Nephron progenitor cell (in vitro differentiated cells): ENCODE data around the gene FEN1.

Source experiments
- DNase-seq: peaks from one replicate; pipeline ENCODE4 v3.0.0; 2021
- H3K27ac Mint-ChIP-seq: 2 replicates; pipeline ENCODE4 v1.8.0; 2021; ENCODE audit warnings: mild to moderate bottlenecking, moderate library complexity, mixed read lengths
- H3K27me3 Mint-ChIP-seq: 2 replicates; pipeline ENCODE4 v1.8.0; 2021; ENCODE audit warnings: mild to moderate bottlenecking, low read depth, mixed read lengths; ENCODE audit not compliant: poor library complexity
- H3K36me3 Mint-ChIP-seq: 2 replicates; pipeline ENCODE4 v1.8.0; 2021; ENCODE audit warnings: low read depth, mixed read lengths
- H3K4me1 Mint-ChIP-seq: 2 replicates; pipeline ENCODE4 v1.8.0; 2021; ENCODE audit warnings: mixed read lengths
- H3K4me3 Mint-ChIP-seq: 2 replicates; pipeline ENCODE4 v1.8.0; 2021; ENCODE audit warnings: mild to moderate bottlenecking, moderate library complexity, mixed read lengths
- H3K9me3 Mint-ChIP-seq: 2 replicates; pipeline ENCODE4 v1.8.0; 2021; ENCODE audit warnings: mild to moderate bottlenecking, moderate library complexity, mixed read lengths
- TF ChIP-seq, protein P1 (sequence below): fragments of 200-600 bp; sonication (generic); IDR thresholded peaks from 2 replicates; pipeline ENCODE4 v1.5.0; 2021; ENCODE audit warnings: antibody characterized with exemption

The FEN1 gene

DNA sequence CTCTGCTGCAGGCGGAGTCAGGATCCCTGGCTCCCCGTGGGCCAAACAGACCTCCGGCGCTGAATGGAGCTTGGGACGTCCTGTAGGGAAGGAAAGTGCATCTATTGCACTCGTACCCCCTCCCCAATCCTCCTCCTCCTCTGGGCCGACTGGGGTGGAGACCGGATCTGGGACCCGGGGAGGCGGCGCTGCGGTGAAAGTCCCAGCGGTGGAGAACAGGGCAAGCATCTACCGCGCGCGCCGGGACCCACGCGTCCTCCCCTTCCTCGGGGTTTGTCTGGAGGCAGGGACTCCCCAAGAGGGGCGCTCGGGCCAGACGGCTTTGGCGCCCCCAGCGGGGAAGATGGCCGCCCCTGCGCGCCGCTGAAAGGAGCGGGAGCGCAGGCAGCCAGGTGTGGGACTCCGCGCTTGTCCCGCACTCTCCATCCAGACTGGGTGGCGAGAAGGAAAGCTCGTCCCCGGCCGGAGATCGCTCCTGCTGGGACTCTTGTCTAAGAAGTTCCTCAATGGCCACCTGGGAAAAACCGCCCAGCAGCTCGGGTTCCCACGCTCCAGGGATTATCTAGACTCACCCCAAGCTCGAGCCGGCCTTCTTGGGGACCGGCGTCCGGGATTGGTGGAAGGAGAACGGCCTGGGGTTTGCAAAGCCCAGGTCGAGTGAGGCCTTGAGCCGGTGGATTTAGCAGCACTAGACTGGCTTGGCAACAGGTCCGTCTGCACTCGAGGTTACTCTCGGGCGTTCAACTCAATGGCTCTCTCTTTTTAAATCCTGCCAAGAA is 36.1 kb downstream of the FEN1 start:
- Mint-ChIP-seq H3K27ac (peak overlapping the region; percentile 97), H3K9me3 (no peaks in the 10 kb centered on the region), H3K4me1 (peaks cover 64% of the 10 kb centered on the region), H3K27me3 (no peaks in the 10 kb centered on the region), H3K4me3 (peak overlapping the region; percentile 95), H3K36me3 (peaks cover 41% of the 10 kb centered on the region)
- DNase-seq, result peak; percentile 63
- TF ChIP-seq, protein P1, sequence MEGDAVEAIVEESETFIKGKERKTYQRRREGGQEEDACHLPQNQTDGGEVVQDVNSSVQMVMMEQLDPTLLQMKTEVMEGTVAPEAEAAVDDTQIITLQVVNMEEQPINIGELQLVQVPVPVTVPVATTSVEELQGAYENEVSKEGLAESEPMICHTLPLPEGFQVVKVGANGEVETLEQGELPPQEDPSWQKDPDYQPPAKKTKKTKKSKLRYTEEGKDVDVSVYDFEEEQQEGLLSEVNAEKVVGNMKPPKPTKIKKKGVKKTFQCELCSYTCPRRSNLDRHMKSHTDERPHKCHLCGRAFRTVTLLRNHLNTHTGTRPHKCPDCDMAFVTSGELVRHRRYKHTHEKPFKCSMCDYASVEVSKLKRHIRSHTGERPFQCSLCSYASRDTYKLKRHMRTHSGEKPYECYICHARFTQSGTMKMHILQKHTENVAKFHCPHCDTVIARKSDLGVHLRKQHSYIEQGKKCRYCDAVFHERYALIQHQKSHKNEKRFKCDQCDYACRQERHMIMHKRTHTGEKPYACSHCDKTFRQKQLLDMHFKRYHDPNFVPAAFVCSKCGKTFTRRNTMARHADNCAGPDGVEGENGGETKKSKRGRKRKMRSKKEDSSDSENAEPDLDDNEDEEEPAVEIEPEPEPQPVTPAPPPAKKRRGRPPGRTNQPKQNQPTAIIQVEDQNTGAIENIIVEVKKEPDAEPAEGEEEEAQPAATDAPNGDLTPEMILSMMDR, result peak; percentile 32

DNA sequence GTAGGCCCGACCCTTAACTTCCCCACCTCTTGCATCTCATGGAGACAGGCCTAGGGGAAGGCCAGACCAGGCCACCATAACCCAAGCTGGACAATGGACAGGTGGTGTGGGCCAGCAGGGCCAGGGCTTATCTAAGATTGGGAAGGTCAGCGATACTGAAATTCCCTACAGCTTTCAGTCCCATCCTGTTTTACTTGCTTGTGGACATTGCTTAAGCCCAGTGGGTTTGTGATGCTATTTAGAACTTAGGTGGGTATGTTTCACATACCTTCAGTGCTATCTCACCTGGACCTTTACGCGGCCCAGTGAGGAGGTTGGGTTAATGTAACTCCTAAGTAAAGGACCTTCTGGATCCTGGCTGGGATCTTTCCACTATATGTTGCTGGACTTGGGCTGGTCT is 37.1 kb downstream of the FEN1 start:
- H3K4me1 Mint-ChIP-seq, result peaks cover 74% of the 10 kb centered on the region
- no peaks in the 10 kb centered on the region for H3K27me3 Mint-ChIP-seq
- H3K9me3 Mint-ChIP-seq, result no peaks in the 10 kb centered on the region
- no peak for DNase-seq
- TF ChIP-seq, protein P1, result no peak
- peak overlapping the region; percentile 95 for H3K27ac Mint-ChIP-seq
- peaks cover 39% of the 10 kb centered on the region for H3K36me3 Mint-ChIP-seq
- H3K4me3 Mint-ChIP-seq, result peak overlapping the region; percentile 95

DNA sequence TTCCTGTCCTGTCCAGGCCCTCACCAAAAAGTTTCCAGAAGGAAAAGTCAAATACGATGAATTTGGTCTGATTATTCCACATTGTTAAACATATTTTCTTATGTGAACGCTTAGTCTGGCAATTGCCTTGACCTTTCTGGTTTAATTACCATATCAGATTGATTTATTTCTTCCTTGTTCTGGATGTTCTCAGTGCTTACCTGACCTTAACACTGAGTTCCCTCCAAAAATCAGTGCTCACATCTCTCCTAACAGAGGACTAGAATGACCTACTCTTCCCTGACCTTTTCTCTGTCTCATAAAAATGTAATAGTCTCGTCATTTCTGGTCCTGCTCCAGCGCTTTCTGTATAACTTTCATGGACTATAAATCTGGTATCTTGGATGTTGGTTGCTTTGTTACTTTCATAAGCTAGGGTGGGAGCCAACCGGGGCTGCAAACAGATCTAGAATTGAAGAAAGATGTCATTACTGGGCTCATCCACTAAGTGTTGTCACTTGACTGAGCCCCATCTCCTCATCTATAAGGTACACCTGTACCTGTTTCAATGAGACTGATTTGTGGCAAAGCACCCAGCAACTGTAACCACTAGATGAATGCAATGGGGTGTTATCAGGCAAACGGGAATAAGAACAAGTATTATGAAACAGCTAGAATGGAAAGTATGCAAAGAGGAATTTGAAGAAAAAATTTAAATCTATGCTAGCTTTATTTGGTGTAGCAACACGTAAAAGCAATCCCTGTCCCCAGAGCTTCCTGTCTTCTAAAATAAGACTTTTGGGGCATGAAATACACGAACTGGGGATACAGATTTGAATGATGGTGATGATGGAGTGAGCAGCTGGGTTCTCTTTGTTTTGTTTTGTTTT is 37.8 kb downstream of the FEN1 start:
- no peak for DNase-seq
- Mint-ChIP-seq H3K36me3 (peaks cover 40% of the 10 kb centered on the region), H3K9me3 (no peaks in the 10 kb centered on the region), H3K4me1 (peaks cover 81% of the 10 kb centered on the region), H3K4me3 (peak overlapping the region; percentile 95), H3K27me3 (no peaks in the 10 kb centered on the region), H3K27ac (peak overlapping the region; percentile 33)
- TF ChIP-seq, protein P1, result no peak

DNA sequence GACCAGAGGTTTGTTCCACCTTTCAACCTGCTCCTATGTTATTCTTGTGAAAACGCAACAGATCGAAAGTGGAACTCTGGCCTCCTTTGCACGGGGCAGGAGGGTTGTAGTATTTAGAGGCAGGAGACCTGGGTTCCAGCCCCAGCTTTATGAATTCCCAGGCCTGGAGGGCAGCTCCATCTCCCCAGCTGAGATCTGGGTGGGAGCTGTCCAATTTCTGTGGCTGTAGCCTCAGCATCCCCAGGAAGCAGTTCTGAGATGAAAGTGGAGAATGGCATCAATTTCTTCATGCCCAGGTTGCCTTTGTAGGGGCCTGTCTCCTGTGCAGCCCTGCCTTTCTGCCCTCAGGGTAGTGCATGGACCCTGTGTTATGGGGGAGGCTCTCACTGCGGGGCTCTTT is 39.5 kb downstream of the FEN1 start:
- peaks cover 42% of the 10 kb centered on the region for H3K36me3 Mint-ChIP-seq
- peaks cover 76% of the 10 kb centered on the region for H3K4me1 Mint-ChIP-seq
- TF ChIP-seq, protein P1, result no peak
- H3K27ac Mint-ChIP-seq, result no peak overlapping the region
- H3K27me3 Mint-ChIP-seq, result no peaks in the 10 kb centered on the region
- H3K9me3 Mint-ChIP-seq, result no peaks in the 10 kb centered on the region
- no peak for DNase-seq
- peak overlapping the region; percentile 95 for H3K4me3 Mint-ChIP-seq

DNA sequence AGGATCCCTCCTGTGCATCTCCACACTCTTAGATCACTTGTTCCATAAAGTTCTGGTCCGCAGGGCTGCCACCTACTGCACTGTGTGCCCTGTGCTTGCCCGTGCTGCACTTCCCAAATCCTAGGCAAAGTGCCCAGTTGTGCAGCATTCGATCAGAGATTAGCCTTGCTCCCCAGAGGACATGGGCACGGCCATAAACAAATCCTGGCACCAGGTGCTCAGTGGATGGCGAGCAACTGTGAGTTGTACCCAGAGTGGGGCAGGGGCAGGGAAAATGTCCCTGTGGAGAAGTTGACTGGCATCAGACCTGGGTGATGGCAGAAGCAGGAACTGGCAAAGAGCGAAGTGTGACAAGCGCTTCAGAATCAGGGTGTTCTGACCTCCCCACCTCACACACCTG is 40.0 kb downstream of the FEN1 start:
- DNase-seq, result no peak
- Mint-ChIP-seq H3K4me1 (peaks cover 73% of the 10 kb centered on the region), H3K4me3 (peak overlapping the region; percentile 58), H3K27me3 (no peaks in the 10 kb centered on the region), H3K27ac (peak overlapping the region; percentile 97), H3K36me3 (peaks cover 44% of the 10 kb centered on the region), H3K9me3 (no peaks in the 10 kb centered on the region)
- TF ChIP-seq, protein P1, result no peak
